Measurements from ENCODE around the gene SPOCK3. TPM values are rescaled to one million over a fixed set of nuclear protein-coding genes. Genes with fewer than 3 reads are reported as not detected.

The SPOCK3 gene
- total RNA-seq, 1 donor from 2014 or later: 2.3 TPM

- H3K27me3 Mint-ChIP-seq (ENCODE audit: low read depth): no peaks in the 10 kb centered on the region
- no peak for DNase-seq (ENCODE audit: low spot score in 2 of 2, unreplicated experiment in 2 of 2)
- H3K36me3 Mint-ChIP-seq: no peaks in the 10 kb centered on the region
- TF ChIP-seq CTCF (IDR thresholded peaks at IDR 0.05; ENCODE audit: unreplicated experiment): no peak
- no peaks in the 10 kb centered on the region for H3K9me3 Mint-ChIP-seq
- H3K4me3 Mint-ChIP-seq: no peak overlapping the region
- H3K4me1 Mint-ChIP-seq: peaks cover 2% of the 10 kb centered on the region
- no peak overlapping the region for H3K27ac Mint-ChIP-seq
Observed at GRCh38 chr4:166737430-166737829, 496.9 kb downstream of the SPOCK3 start.

DNA sequence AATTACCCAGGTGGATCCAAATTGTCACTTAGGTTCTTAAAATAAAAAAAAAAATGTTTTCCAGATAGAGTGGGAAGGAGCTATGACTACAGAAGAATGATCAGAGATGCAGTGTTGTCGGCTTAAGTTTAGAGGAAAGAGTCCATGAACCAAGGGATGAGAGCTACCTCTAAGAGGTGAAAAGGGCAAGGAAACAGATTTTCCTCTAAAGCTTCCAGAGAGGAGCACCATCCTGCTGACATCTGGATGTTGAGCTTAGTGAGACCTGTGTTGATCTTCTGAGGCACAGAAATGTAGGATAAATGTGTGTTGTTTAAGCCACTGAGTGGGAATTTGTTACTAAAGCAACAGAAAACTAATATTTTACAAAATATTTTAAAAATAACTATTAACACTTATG is 498.7 kb downstream of the SPOCK3 start:
- no peaks in the 10 kb centered on the region for H3K9me3 Mint-ChIP-seq

DNA sequence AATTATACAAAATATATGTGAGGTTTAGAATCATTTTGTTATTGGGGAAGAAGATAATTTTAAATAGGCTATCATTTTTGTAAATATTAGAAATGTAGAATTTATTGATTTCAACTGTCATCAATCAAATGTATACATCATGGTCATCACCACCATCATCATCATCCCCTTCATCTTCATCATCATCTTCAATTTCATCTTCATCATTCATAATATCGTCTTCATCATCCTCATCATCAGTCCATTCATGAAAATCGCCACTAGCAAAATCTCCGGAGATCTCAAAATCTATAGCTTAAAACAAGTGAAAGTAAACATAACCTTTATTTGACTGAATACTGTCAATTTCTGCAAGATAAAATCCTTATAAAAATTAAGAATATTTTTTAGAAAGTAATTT is 499.5 kb downstream of the SPOCK3 start:
- no peak for DNase-seq (ENCODE audit: low spot score in 2 of 2, unreplicated experiment in 2 of 2)
- H3K9me3 Mint-ChIP-seq: no peaks in the 10 kb centered on the region
- no peaks in the 10 kb centered on the region for H3K36me3 Mint-ChIP-seq
- no peak for TF ChIP-seq CTCF (IDR thresholded peaks at IDR 0.05; ENCODE audit: unreplicated experiment)
- no peaks in the 10 kb centered on the region for H3K27me3 Mint-ChIP-seq (ENCODE audit: low read depth)
- no peak overlapping the region for H3K4me3 Mint-ChIP-seq
- no peaks in the 10 kb centered on the region for H3K4me1 Mint-ChIP-seq
- no peak overlapping the region for H3K27ac Mint-ChIP-seq

More for the DNA sequence above, 498.7 kb downstream of the SPOCK3 start:
- H3K4me1 Mint-ChIP-seq: no peaks in the 10 kb centered on the region
- H3K27ac Mint-ChIP-seq: no peak overlapping the region
- no peak overlapping the region for H3K4me3 Mint-ChIP-seq
- no peaks in the 10 kb centered on the region for H3K36me3 Mint-ChIP-seq
- TF ChIP-seq CTCF (IDR thresholded peaks at IDR 0.05; ENCODE audit: unreplicated experiment): no peak
- DNase-seq (ENCODE audit: low spot score in 2 of 2, unreplicated experiment in 2 of 2): no peak
- no peaks in the 10 kb centered on the region for H3K27me3 Mint-ChIP-seq (ENCODE audit: low read depth)

GRCh38 chr4:166733686-166734085 is 500.6 kb downstream of the SPOCK3 start:
- Mint-ChIP-seq H3K4me3 (no peak overlapping the region), H3K36me3 (no peaks in the 10 kb centered on the region), H3K9me3 (no peaks in the 10 kb centered on the region), H3K4me1 (no peaks in the 10 kb centered on the region), H3K27ac (no peak overlapping the region), H3K27me3 (ENCODE audit: low read depth) (no peaks in the 10 kb centered on the region)
- no peak for TF ChIP-seq CTCF (IDR thresholded peaks at IDR 0.05; ENCODE audit: unreplicated experiment)
- DNase-seq (ENCODE audit: low spot score in 2 of 2, unreplicated experiment in 2 of 2): no peak

GRCh38 chr4:166726832-166727231 is 507.5 kb downstream of the SPOCK3 start:
- H3K4me3 Mint-ChIP-seq: no peak overlapping the region
- H3K9me3 Mint-ChIP-seq: no peaks in the 10 kb centered on the region
- no peak overlapping the region for H3K27ac Mint-ChIP-seq
- H3K36me3 Mint-ChIP-seq: no peaks in the 10 kb centered on the region
- no peaks in the 10 kb centered on the region for H3K4me1 Mint-ChIP-seq
- DNase-seq (ENCODE audit: low spot score in 2 of 2, unreplicated experiment in 2 of 2): no peak
- no peaks in the 10 kb centered on the region for H3K27me3 Mint-ChIP-seq (ENCODE audit: low read depth)
- TF ChIP-seq CTCF (IDR thresholded peaks at IDR 0.05; ENCODE audit: unreplicated experiment): no peak

DNA sequence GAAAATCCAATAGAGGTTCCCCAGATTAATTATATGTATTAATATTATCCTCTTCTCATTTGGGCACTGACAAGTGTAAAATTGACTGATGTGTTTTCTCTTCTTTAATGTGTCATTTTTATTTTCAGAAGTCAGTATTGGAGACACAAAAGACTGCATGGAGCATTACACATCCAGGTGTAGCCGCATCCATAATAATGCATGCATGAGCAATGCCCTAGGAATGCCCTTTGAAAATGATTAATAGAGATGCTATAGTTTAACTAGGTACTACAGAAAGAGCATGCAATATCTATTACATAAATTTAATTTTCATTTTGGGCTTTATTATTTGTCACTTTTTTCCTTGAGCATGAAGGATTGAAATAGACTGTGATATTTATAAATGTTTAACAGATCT is 509.9 kb downstream of the SPOCK3 start:
- no peak for DNase-seq (ENCODE audit: low spot score in 2 of 2, unreplicated experiment in 2 of 2)
- no peaks in the 10 kb centered on the region for H3K36me3 Mint-ChIP-seq
- H3K4me1 Mint-ChIP-seq: no peaks in the 10 kb centered on the region
- no peaks in the 10 kb centered on the region for H3K9me3 Mint-ChIP-seq
- no peak overlapping the region for H3K4me3 Mint-ChIP-seq
- no peak overlapping the region for H3K27ac Mint-ChIP-seq
- H3K27me3 Mint-ChIP-seq (ENCODE audit: low read depth): no peaks in the 10 kb centered on the region
- no peak for TF ChIP-seq CTCF (IDR thresholded peaks at IDR 0.05; ENCODE audit: unreplicated experiment)

Data from mesothelial cell of epicardium (in vitro differentiated cells).